NCI-H82 treated with DMSO at 0.1 percent for 48 hours (cell line): Measurements from ENCODE around the gene GABARAP.
A peak's percentile ranks its signal among the peaks of the same experiment; 100 is the strongest.
"Not testable (repeated sequence)": the region's sequence is repeated elsewhere in the genome, so short reads cannot be mapped to it uniquely, and the experiment has no call there.

Experiments
- DNase-seq: peaks from one replicate; lab custom pipeline; 2025; ENCODE audit not compliant: unreplicated experiment; lab: John Stamatoyannopoulos, UW

GABARAP gene

DNA sequence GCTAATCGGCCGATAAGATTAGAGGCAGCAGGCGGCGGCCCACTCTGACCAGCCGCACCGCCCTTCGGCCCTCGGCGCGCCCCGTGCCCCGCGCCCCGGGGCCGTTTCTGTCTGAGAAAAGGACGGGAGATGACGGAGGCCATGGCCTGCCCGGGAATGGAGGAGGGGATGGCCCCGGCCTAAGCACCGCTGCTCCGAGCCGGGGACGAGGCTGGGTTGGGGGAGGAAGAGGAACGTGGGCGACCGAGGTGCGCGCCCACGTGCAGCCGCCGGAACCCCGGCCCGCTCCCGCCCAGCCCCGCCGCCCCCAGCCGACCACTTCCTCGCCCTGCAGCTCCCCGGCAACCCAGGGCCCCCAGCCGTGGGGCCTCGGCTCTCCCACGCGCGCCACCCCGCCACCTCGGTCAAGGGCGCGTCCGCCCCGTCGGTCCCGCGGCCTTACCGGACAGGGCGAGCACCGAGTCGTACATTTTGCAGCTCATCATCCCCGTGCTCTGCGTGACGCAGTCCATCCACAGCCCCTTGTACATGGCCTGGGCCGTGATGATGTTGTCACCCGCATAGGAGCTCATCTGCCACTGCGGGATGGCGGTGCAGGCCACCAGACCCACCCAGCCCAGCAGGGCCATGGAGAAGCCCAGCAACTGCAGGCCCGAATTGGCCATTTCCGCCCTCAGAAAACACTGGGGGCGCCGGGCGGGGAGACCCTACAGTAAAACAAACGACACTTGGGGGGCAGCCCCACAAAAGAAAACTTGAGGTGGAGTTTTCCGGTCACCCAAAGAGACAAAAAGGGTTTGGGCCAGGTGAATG is 19.3 kb upstream of the GABARAP start:
- DNase-seq: no peak

DNA sequence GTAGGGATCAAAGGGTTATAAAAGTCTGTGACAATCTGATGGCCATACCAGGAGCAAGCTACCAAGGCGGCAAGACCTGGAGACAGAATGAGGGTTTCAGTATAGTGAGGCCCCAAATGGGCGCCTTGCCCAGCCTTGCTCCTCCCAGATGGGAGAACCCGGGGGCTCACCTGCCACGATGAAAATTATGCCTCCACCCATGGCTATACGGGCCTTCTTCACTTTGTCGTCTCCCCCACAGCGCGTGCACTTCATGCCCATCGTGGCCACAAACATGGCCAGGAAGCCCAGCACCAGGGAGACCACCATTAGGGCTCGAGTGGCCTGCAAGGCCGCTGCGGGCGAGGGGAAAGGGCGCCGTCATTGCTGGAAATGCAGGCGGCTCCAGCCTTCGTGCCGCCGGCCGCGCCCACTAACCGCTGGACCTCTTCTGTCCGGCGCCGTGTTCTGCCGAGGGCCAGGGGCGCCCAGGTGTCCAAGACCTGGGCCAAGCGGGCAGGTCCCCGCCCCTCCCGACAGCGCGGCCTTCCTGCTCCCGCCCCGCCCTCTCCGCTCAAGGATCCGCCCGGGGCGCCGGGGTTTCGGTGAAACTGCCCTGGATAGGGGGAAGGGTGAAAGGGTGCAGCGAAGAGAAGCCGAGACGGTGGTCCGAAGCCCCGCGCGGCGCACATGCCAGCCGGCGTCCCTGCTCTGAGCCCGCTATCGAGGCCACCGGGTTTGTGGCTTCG is 18.6 kb upstream of the GABARAP start:
- DNase-seq: no peak

DNA sequence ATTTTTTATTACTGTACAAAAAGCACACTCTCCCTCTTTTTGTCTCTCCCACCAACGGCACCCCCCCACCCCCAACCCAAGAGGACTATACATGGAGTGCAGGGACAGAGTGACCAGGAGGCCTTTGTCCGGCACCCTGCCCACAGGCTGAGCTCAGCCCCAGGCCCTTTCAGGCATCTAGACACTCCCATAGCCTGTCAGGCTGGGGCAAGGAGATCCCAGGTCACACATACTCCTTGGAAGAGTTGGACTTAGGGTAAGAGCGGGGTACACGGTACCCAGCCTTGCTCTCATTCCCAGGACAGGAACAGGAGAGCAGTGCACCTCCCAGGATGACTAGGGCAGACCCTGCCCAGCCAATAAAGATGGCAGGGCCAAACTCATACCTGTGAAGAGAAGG is 17.9 kb upstream of the GABARAP start:
- no peak for DNase-seq

DNA sequence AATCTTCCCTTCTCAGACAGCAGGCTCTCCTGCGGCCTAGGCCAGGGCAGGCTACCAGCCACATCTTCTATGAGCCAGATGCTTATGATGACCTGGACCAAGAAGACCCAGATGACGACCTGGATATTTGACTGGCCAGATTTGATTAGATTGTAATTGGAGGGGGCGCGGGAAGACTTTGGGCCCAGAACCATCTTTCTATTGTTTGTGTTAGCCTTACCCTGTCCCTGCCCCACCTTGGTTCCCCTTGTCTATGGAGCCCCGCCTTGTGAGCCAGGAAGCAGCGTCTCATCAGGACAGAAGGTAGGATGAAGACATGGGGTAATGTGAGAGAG is 17.3 kb upstream of the GABARAP start:
- DNase-seq: no peak

DNA sequence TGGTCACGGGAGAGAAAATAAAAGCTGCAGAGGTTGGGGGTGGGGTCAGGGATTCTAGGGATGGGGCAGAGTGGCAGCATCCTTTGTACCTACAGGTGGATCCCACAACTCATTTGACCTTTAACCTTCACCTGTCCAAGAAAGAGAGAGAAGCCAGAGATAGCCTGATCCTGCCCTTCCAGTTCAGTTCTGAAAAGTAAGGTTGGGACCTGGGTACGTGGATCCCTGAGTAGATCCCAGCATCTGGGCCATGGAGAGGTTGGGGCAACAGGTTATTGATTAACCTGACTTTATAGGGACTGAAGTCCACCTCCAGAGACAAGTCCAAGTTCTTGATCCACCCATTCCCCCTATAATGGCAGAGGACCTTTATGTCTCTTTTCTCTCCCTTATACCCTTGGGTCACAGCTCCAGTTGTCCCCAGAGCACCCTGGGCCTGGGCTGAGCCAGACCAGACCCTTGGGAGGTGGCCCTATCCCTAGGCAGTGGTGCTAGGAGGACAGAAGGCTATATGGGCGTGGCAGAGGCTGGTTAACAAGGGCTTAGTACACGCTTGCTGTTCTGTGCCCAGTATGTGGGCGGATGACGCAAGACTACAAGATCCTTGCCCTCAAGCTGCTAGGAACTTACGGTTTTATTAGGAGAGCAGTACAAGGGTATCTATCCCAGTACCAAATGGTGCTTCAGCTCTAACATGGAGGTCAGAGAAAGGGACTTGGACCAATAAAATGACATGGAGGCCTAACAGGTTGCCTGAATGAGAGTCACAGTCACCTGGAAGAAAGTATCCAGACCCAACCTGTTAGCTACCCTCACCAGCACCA is 16.7 kb upstream of the GABARAP start:
- DNase-seq: no peak

DNA sequence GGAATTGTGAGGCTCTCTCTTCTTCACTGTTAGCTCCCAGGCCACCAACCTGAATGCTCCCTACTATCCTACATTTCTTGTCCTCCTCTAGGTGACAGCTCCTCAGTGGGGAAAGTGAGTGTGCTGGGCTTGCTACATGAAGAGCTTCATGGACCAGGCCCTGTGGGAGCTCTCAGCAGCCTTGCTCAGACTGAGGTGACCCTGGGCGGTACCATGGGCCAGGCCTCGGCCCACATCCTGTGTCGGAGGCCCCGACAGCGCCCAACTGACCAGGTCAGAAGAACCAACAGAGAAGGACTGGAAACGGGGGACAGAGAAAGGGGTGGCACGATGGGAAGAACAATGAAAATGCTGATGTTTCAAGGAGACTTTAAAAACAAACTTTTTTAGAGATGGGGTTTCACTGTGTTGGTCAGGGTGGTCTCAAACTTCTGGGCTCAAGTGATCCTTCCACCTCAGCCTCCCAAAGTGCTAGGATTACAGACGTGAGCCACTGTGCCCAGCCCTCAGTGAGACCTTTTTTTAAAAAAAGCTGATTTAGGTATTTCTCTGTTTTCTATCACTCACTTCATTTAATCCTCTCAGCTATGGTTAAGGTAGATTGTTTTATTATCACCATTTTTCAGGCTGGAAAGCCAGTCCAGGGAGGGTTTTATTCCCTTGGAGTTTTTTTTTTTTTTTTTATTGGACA is 14.7 kb upstream of the GABARAP start:
- no peak for DNase-seq

DNA sequence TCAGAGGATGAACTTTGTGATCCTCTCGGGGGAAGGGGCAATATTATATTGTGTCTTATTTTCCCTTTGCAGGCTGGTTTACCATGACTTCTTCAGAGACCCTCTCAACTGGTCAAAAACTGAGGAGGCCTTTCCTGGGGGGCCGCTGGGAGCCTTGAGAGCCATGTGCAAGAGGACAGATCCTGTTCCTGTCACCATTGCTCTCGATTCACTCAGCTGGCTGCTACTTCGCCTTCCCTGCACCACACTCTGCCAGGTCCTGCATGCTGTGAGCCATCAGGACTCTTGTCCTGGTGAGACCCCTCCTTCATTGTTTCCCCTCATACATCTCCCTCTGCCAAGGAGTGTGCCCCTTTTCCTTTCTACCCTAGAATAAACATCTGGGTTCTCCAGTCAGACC is 12.3 kb upstream of the GABARAP start:
- no peak for DNase-seq

DNA sequence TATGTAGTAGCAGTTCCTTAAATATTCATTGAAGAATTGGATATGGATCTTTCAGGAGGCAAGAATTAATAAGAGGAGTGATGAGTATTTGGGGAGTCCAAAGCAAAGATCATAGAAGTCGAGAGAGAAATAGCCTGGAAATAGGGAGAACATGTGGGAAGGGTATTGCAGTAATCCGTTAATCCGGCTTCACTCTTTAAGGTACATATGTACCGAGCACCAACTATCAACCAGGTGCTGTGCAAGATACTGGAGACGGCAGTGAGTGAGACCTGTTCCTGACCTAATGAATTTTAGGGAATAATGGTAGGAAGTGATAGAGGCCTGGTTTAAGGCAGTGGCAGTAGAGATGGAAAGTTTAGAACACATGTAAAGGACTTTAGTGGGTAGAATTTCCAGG is 10.8 kb upstream of the GABARAP start:
- DNase-seq: peak; percentile 67

DNA sequence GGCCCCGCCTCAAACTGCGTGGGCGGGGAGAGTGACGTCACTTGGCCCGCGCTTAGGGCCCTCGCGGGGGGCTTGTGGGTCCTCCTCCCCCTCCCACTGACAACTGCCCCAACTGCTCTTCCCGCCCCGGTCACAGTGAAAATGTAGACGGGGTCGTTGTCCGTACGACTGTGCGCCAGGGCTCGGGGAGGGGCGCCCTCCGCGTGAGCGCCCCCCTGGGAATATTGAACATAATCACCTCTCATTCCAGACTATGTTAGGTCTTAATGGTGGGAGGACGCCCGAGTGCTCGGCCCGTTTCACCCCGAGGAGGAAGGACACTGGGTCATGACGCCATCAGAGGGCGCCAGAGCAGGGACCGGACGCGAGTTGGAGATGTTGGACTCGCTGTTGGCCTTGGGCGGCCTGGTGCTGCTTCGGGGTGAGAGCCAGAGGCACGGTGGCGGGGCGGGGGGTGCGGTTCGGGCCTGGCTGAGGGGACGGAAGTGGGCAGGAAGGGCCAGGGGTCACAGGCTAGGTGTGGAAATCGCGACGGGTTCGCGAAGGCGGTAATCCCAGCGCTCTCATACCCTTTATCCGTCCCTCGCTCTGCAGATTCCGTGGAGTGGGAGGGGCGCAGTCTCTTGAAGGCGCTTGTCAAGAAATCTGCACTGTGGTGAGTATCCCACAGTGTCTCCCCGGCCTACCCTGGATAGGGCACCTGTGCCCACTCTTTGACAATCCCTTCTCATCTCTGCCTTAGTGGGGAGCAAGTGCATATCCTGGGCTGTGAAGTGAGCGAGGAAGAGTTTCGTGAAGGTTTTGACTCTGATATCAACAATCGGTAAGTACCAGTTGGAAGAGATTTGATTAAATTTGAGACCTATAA is 10.2 kb upstream of the GABARAP start, which contains the start of gene ELP5:
Gene ELP5, plus strand, starts transcription at position 40 of the 868 bp plus-strand sequence. Its CDS starts 336 bp downstream, at position 376.
- DNase-seq: peak; percentile 92

DNA sequence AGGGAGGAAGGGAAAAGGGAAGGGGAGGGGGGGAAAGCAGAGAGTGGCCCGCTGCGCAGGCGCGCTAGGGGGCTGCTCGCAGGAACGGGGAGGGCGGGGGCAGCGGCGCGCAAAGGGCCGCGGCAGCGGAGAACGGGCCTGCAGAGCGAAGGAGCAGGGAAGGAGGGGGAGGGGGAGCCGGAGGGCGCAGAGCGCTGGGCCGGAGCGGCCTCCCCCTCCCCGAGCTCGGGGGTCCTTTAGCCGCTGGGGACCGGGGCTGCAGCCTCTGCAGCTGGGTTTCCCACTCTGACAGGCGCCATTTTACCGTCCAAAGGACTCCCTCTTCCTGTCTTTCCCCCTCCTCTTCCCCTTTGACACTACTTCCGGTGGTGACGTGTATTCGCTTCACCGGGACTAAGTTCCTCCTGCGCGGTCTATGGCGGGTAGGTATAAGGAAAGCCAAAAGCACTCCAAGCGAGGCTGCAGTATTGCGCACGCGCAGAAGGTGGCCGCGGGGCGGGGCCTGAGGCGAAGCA is 9.5 kb upstream of the GABARAP start, which contains the start of gene CTDNEP1:
Gene CTDNEP1, minus strand, starts transcription at position 74 of the 515 bp plus-strand sequence. CDS start 438 bp downstream, outside the sequence.
- peak; percentile 99 for DNase-seq

DNA sequence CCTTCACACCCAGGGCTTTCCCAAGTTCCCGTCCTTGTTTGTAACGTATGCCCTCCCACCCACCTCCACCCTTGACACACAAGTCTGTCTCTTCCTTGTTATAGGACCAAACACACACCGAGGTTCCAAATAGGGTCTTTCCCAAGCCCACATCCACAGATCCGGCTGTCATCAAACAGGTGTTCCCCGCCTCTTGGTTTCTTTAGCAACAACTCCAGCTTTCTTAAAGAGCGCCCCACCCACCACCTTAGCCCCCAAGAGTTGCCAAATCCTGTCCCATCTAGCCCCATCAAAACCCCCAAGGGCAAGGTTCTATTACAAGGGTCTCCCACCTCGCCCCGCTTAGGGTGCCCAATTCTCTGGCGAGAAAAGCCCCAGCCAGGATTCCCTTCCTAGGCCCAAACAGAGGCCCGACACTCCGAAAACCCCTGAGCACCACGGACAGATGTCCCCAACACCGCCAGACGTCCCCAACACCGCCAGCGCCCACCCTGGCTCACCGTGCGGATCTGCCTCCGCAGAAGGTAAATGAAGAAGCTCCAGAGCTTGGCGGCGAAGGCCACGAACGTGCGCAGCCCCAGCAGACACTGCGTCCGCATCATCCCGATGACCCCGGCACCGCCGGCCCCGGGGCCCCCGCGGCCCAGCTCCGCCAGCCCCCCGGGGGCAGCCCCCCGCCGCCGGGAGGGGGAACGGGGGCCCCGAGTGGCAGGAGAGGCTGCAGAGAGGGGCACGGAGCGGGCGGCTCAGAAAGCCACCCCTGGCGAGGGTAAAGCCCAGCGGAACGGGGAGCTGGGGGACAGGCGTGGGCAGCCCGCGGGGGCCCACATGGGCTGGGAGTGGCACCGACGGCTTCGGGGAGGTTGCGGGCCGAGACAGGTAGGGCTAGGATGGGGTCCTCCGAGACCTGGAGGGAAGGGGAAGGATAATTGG is 8.7 kb upstream of the GABARAP start:
- DNase-seq: no peak

DNA sequence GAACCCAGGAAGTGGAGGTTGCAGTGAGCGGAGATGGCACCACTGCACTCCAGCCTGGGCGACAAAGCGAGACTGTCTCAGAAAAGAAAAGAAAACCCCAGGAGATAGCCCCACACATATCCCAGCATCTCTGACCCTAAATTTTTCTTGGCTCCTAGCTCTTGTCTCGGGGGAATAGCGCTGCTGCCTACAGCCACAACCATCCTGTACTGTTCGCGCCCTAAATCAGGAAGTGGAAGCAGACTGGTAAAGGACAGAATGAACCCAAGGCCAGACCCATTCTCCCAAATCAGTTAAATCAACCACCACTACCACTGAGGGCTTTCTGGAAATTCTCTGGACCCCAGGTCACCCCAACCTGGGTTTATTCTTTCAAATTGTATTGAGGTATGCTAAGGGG is 7.6 kb upstream of the GABARAP start:
- no peak for DNase-seq

DNA sequence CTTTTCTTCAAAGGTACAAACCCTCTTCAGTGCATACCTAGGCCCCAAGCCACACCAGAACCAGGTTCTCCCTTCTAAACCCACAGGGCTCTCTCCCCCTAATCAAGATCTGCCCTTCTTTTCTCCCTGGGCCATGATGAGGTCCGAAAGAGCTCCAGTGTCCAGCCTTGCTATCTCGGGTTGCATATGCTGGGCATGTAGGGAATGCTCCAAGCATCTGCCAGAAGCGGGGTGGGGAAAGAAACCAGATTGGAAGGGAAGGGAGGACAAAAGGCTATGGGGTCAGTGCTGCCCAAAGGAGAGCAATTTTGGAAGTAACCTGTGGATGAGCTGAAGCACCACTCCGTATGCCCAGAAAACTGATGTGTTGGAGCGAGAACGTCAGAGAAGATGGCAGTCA is 7.0 kb upstream of the GABARAP start:
- no peak for DNase-seq

DNA sequence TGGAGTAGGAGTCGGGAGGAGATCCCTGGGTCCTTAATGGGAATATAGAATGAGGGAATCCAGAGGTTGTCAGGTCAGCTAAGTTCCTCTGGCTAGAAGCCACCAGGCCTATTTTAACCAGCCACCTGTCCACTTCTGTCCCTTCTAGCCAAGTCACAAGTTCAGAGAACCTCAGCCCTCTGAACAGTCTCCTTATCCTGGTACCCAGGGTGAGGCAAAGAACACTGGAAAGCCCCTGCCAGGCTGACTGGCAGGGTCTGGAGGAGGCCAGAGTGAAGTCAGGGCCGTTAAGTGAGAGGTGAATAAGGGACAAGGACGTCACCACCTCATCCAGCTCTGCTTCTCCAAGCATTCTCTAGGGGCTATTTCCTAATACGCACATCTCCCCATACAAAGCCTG is 6.5 kb upstream of the GABARAP start:
- DNase-seq: no peak

DNA sequence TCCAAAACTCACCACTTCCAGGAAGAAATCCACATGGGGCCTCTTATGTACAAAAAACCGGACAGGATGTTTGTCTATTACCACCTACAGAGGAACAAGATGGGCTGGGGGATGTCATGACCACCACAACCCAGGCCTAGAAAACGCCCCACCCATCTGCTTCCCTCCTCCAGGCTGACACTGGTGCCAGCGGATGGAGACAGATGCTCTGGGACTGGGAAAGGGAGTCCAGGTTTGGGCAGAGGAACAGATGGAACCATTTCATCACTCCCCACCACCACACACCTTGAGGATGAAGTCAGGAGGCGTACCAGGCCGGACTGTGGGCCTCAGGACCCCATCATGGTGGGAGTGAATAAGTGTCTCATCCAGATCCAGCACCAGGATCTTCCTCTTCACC is 4.5 kb upstream of the GABARAP start:
- DNase-seq: no peak

DNA sequence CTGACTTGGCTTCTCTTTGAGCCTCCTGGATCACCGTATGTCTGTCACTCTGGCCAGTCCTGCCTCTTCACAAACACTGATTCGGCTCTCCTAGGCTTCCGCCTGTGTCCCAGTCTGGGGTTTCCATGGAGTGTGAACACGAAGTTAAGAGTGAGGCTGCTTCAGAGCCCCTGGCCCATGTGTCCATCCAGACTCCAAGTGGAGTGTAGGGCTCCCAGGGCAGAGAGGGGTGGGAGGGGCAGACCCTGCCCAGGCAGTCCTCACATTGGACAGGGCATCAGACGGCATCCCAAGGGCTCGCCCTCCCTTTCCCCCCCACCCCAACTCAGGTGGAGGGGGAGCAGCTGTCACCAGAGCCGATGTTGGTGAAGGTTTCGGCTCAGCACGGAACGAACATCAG is 1.6 kb upstream of the GABARAP start:
- DNase-seq: not testable (repeated sequence)

DNA sequence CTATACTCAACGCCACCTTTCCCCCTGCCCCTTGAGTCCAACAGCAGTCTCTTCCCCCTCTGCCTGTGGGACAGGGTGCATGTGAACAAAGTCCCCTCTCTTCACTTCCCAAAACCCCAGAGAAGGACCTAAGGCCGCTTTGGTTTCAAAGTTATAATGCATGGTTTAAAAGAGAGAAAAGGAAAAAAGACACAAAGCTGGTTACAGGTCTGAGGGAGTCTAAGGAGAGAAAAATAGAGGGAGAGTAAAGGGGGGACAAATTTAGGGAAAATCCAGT is 1.1 kb upstream of the GABARAP start:
- no peak for DNase-seq

DNA sequence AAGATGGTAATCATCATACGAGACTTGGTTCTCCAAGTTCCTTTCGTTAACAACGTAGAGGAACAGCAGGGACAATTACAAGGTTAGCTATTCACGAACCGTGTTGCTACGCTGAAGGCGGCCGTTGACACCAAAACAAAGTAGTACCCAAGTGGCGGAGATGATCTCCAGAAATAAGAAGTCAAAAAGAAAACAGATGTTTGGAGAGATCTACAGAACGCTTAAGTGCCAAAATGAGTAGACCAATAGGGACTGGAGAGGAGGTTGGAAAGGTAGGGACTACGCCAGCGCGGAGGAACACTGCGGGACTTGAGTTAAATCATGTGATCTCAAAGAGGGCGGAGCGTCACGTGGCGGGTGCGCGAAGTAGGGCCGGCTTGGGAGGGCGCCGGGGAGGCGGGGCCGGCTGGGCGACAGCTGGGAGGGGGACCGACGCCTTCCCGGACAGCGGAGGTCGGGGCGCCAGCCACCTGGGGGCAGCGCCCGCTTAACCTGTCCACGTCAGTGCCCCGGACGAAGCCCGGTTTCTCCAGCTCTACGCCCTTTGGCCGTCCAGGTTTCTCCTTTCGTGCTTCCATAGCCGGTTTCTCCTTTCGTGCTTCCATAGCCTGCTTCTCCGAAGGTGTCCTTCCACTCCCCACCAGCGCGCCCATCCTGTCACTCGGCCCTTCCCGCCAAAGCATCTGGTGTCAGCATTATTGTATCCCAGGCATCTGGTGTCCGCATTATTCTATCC is 636 bp upstream of the GABARAP start:
- DNase-seq: peak; percentile 95
